ENCODE data around the gene LARP4. TPM values are rescaled to one million over a fixed set of nuclear protein-coding genes. Genes with fewer than 3 reads are reported as not detected.
A peak's percentile ranks its signal among the peaks of the same experiment; 100 is the strongest.
"Not testable (repeated sequence)": the region's sequence is repeated elsewhere in the genome, so short reads cannot be mapped to it uniquely, and the experiment has no call there.

LARP4 gene
- polyA plus RNA-seq (ENCODE audit: insufficient read length in 3 of 3) = 10 to 100 TPM; 40.5 to 43.1 (median 42.6) TPM

GRCh38 chr12:50400638-50401499 is at the start of gene LARP4:
LARP4 (plus strand) TSS chr12:50400885; CDS start chr12:50401011, 126 bp downstream.
- peak in 2 of 3 donors; percentile 87 to 94 for DNase-seq (ENCODE audit: low read depth in 3 of 3, low spot score in 2 of 3)

GRCh38 chr12:50351120-50352043 is 49.3 kb upstream of the LARP4 start:
- DNase-seq (ENCODE audit: low read depth in 3 of 3, low spot score in 2 of 3) = no peak

GRCh38 chr12:50353404-50353803 is 47.3 kb upstream of the LARP4 start:
- DNase-seq (ENCODE audit: low read depth in 3 of 3, low spot score in 2 of 3) = no peak

- no peak for DNase-seq (ENCODE audit: low read depth in 3 of 3, low spot score in 2 of 3)
These were observed 46.7 kb upstream of the LARP4 start for GRCh38 chr12:50353869-50354593.

- DNase-seq (ENCODE audit: low read depth in 3 of 3, low spot score in 2 of 3) = no peak
These were observed 45.8 kb upstream of the LARP4 start for GRCh38 chr12:50354908-50355307.

GRCh38 chr12:50355365-50355764 is 45.3 kb upstream of the LARP4 start:
- DNase-seq (ENCODE audit: low read depth in 3 of 3, low spot score in 2 of 3) = no peak

GRCh38 chr12:50362671-50363070 is 38.0 kb upstream of the LARP4 start:
- no peak for DNase-seq (ENCODE audit: low read depth in 3 of 3, low spot score in 2 of 3)

GRCh38 chr12:50363141-50363540 is 37.5 kb upstream of the LARP4 start:
- no peak for DNase-seq (ENCODE audit: low read depth in 3 of 3, low spot score in 2 of 3)

GRCh38 chr12:50365709-50366406 is 34.8 kb upstream of the LARP4 start:
- DNase-seq (ENCODE audit: low read depth in 3 of 3, low spot score in 2 of 3) = no peak

GRCh38 chr12:50370672-50371071 is 30.0 kb upstream of the LARP4 start:
- DNase-seq (ENCODE audit: low read depth in 3 of 3, low spot score in 2 of 3) = not testable (repeated sequence)

GRCh38 chr12:50375802-50376201 is 24.9 kb upstream of the LARP4 start:
- no peak for DNase-seq (ENCODE audit: low read depth in 3 of 3, low spot score in 2 of 3)

GRCh38 chr12:50380761-50381325 is 19.8 kb upstream of the LARP4 start:
- DNase-seq (ENCODE audit: low read depth in 3 of 3, low spot score in 2 of 3) = no peak

- DNase-seq (ENCODE audit: low read depth in 3 of 3, low spot score in 2 of 3) = no peak
These were observed 13.2 kb upstream of the LARP4 start for GRCh38 chr12:50387487-50387886.

GRCh38 chr12:50387972-50388478 is 12.7 kb upstream of the LARP4 start:
- DNase-seq (ENCODE audit: low read depth in 3 of 3, low spot score in 2 of 3) = no peak

GRCh38 chr12:50388793-50389192 is 11.9 kb upstream of the LARP4 start:
- DNase-seq (ENCODE audit: low read depth in 3 of 3, low spot score in 2 of 3) = not testable (repeated sequence)

- DNase-seq (ENCODE audit: low read depth in 3 of 3, low spot score in 2 of 3) = no peak
These were observed 10.4 kb upstream of the LARP4 start for GRCh38 chr12:50390316-50390741.

GRCh38 chr12:50394469-50395029 is 6.1 kb upstream of the LARP4 start:
- DNase-seq (ENCODE audit: low read depth in 3 of 3, low spot score in 2 of 3) = no peak

- no peak for DNase-seq (ENCODE audit: low read depth in 3 of 3, low spot score in 2 of 3)
These were observed 3.5 kb upstream of the LARP4 start for GRCh38 chr12:50397117-50397650.

- DNase-seq (ENCODE audit: low read depth in 3 of 3, low spot score in 2 of 3) = no peak
These were observed 1.8 kb upstream of the LARP4 start for GRCh38 chr12:50398931-50399330.
